Uterus (tissue), 4 donors: ENCODE data around the gene CREB1. TPM values are rescaled to one million over a fixed set of nuclear protein-coding genes. Genes with fewer than 3 reads are reported as not detected.

Experiments
- DNase-seq, 2 donors: peaks; one replicate each; pipeline ENCODE4 v3.0.0-alpha.2; 2019 to 2020
- H3K27ac ChIP-seq, 2 donors: fragments of 200-600 bp; sonication (generic); 1 replicate in 1 of 2; 2 replicates in 1 of 2; pipeline ENCODE4 v1.5.1; 2016 to 2018
- H3K27me3 ChIP-seq, 2 donors: fragments of 200-600 bp; sonication (generic); one replicate each; pipeline ENCODE4 v1.5.1; 2018 to 2019; ENCODE audit warnings: control low read depth in 1 of 2
- H3K36me3 ChIP-seq, 2 donors: fragments of 200-600 bp; sonication (generic); one replicate each; pipeline ENCODE4 v1.5.1; 2019; ENCODE audit warnings: control low read depth in 1 of 2
- H3K4me1 ChIP-seq, 2 donors: fragments of 200-600 bp; sonication (generic); one replicate each; pipeline ENCODE4 v1.5.1; 2018 to 2019; ENCODE audit warnings: control low read depth in 1 of 2
- H3K4me3 ChIP-seq, 2 donors: fragments of 200-600 bp; sonication (generic); 1 replicate in 1 of 2; 2 replicates in 1 of 2; pipeline ENCODE4 v1.5.1; 2018 to 2019; ENCODE audit warnings: mild to moderate bottlenecking in 1 of 2
- H3K9me3 ChIP-seq, 2 donors: fragments of 200-600 bp; sonication (generic); one replicate each; pipeline ENCODE4 v1.5.1; 2019; ENCODE audit warnings: control low read depth in 1 of 2
- CTCF ChIP-seq, 4 experiments: fragments of 200-600 bp in 2 of 4; fragments of 450-650 bp in 2 of 4; sonication (generic) in 2 of 4; IDR thresholded peaks; one replicate each; pipeline ENCODE4 v1.5.1; 2016 to 2019; ENCODE audit warnings: antibody characterized with exemption in 4 of 4, mild to moderate bottlenecking in 2 of 4, moderate library complexity in 1 of 4
- POLR2A ChIP-seq, 2 donors: fragments of 450-650 bp; IDR thresholded peaks; one replicate each; pipeline ENCODE4 v1.6.1; 2016; ENCODE audit warnings: antibody characterized with exemption in 2 of 2, mild to moderate bottlenecking in 1 of 2, moderate library complexity in 1 of 2
- intact Hi-C: fragments of 100-400 bp; cut with DNase I; formaldehyde crosslinking; loops from one replicate; pipeline ENCODE4 v1.15.1; 2023; ENCODE audit warnings: low total_unique reads
- total RNA-seq, 4 donors: library from RNA; depleted of rRNA in 3 of 4; stranded (reverse); fragments of >200 nt in 3 of 4; gene quantifications; one replicate each; pipeline versions ENCODE4 v1.1.0 to v1.2.4, GENCODE V29; 2014 to 2023
- donor health status: DM: yes; HTN: yes; CAD: no.

Gene CREB1
- total RNA-seq, 4 donors from 2014 or later = 36.5 to 96.5 (median 71.7) TPM

GRCh38 chr2:207516206-207516605 is 13.6 kb upstream of the CREB1 start:
- H3K4me1 ChIP-seq = no peaks in the 10 kb centered on the region
- no peaks in the 10 kb centered on the region for H3K36me3 ChIP-seq
- DNase-seq = no peak
- H3K27ac ChIP-seq = no peak overlapping the region
- no peak for TF ChIP-seq POLR2A (IDR thresholded peaks at IDR 0.05)
- TF ChIP-seq CTCF (IDR thresholded peaks at IDR 0.05) = no peak
- H3K4me3 ChIP-seq = no peak overlapping the region
- intact Hi-C loops = no loop called here
- H3K9me3 ChIP-seq = no peaks in the 10 kb centered on the region
- H3K27me3 ChIP-seq = no peaks in the 10 kb centered on the region

- intact Hi-C loops = no loop called here
- H3K27ac ChIP-seq = no peak overlapping the region
- no peak overlapping the region for H3K4me3 ChIP-seq
- no peaks in the 10 kb centered on the region for H3K9me3 ChIP-seq
- H3K27me3 ChIP-seq = no peaks in the 10 kb centered on the region
- no peak for DNase-seq
- TF ChIP-seq CTCF (IDR thresholded peaks at IDR 0.05) = no peak
- no peak for TF ChIP-seq POLR2A (IDR thresholded peaks at IDR 0.05)
- H3K36me3 ChIP-seq = no peaks in the 10 kb centered on the region
- H3K4me1 ChIP-seq = no peaks in the 10 kb centered on the region
Measured at GRCh38 chr2:207523005-207523404, 6.8 kb upstream of the CREB1 start.

GRCh38 chr2:207525296-207525695 is 4.5 kb upstream of the CREB1 start:
- Histone ChIP-seq H3K9me3 (no peaks in the 10 kb centered on the region), H3K27me3 (no peaks in the 10 kb centered on the region), H3K27ac (no peak overlapping the region), H3K4me3 (no peak overlapping the region), H3K36me3 (no peaks in the 10 kb centered on the region), H3K4me1 (no peaks in the 10 kb centered on the region)
- intact Hi-C loops = no loop called here
- no peak for DNase-seq
- no peak for TF ChIP-seq POLR2A (IDR thresholded peaks at IDR 0.05)
- no peak for TF ChIP-seq CTCF (IDR thresholded peaks at IDR 0.05)

GRCh38 chr2:207528980-207529329 is 807 bp upstream of the CREB1 start:
- Histone ChIP-seq H3K4me3 (peak overlapping the region; percentile 39 to 51), H3K27me3 (no peaks in the 10 kb centered on the region), H3K27ac (peak overlapping the region; percentile 98 to 99), H3K9me3 (no peaks in the 10 kb centered on the region), H3K36me3 (no peaks in the 10 kb centered on the region), H3K4me1 (peaks cover 4 to 6% of the 10 kb centered on the region in 2 donors)
- DNase-seq = peak; percentile 50 to 61
- intact Hi-C loops = no loop called here
- TF ChIP-seq POLR2A (IDR thresholded peaks at IDR 0.05) = no peak
- peak in 1 of 4 experiments; percentile 15 for TF ChIP-seq CTCF (IDR thresholded peaks at IDR 0.05)

- H3K27me3 ChIP-seq = no peaks in the 10 kb centered on the region
- peak overlapping the region; percentile 68 to 72 for H3K4me3 ChIP-seq
- H3K9me3 ChIP-seq = no peaks in the 10 kb centered on the region
- peak; percentile 31 to 40 for DNase-seq
- no peaks in the 10 kb centered on the region for H3K36me3 ChIP-seq
- H3K27ac ChIP-seq = peak overlapping the region; percentile 98 to 99
- intact Hi-C loops = loop anchor here (10.0 kb wide), 1 partner anchor 94 kb away; the partner anchor contains the start of gene METTL21A
- TF ChIP-seq CTCF (IDR thresholded peaks at IDR 0.05) = peak in 1 of 4 experiments; percentile 1
- TF ChIP-seq POLR2A (IDR thresholded peaks at IDR 0.05) = peak in 1 of 2 donors; percentile 74
- peaks cover 4 to 10% of the 10 kb centered on the region in 2 donors for H3K4me1 ChIP-seq
Measured at GRCh38 chr2:207530160-207531031, 634 bp downstream of the CREB1 start.
